Stimulated activated CD4-positive, alpha-beta T cell treated with anti-CD3 and anti-CD28 coated beads, Interleukin-1b, Interleukin-23, amount 100 ng/mL, for 4 hours (primary cell): ENCODE measurements around the gene B4GALT2.
A peak's percentile ranks its signal among the peaks of the same experiment; 100 is the strongest.

Experiments
- DNase-seq, 2 donors: peaks; one replicate each; pipeline ENCODE4 v3.0.0-alpha.2; 2020; ENCODE audit warnings: low read depth in 2 of 2

The B4GALT2 gene

DNA sequence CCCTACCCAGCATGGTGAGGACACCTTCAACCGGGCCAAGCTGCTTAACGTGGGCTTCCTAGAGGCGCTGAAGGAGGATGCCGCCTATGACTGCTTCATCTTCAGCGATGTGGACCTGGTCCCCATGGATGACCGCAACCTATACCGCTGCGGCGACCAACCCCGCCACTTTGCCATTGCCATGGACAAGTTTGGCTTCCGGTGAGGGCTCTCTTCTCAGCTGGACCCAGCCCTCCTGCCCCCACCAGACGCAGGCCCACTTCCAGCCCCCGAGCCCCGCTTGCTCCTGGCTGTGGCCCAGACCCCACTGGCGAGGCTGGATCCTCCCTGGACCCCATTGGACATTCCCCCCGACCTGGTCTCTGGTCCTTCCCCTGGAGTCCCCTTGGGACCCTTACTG, 5.8 kb downstream of the B4GALT2 start:
- DNase-seq, result no peak

DNA sequence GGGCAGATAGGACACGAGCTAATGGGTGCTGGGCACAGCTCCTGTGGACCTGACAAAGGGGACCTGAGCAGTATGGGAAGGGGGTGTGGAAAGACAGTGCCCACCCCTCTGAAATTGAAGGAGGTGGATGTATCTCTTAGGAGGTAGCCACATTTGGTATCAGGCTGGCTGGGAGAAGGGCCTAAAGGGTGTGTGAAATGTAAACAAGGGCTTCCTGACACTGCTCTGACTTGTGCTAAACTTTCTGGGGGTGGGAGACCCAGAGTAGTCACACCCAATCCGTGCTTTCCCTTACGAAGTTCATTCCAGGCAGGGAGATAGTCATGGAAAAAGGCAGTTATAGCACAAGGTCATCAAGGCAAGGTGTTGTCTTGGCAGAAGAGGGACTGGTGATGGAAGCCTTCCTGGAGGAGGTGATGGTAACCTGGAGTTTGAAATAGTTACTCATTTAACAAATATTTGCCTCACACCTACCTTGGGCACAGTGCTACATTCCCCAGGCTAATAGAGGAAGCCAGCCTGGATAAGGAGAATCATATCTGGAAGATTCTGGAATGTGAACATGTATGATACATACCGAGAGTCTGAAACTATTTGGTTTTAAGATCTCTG, 7.1 kb downstream of the B4GALT2 start:
- no peak for DNase-seq

GRCh38 chr1:43986712-43987111, 7.7 kb downstream of the B4GALT2 start:
- no peak for DNase-seq

DNA sequence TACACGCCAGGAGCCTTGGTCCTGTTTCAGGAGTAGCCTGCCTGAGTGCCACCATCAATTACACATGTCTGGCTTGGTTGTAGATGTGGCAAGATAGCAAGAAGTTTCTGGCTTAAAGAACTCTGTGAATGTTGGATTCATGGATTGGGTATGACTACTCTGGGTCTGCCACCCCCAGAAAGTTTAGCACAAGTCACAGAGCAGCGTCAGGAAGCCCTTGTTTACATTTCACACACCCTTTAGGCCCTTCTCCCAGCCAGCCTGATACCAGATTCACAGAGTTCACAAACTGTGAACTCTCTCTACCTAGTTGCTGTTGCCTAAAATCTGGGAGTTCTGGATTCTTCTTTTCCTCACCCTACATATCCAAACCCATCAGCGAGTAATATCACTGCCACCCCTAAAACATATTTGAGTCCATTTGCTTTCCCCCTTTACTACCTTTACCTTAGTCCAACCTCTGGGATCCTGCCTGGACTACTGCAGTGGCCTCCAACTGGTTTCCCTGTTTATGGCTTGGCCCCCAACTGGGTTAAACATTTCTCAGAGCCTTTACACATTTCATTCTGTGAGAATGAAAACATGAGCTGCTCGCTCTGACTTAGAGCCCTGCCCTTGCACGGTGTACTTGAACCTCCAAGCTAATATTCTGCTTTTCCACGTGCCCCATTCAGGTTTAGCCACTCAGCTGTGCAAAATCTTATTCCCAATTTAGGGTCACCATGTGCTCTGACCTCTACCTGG, 8.3 kb downstream of the B4GALT2 start:
- DNase-seq, result no peak

DNA sequence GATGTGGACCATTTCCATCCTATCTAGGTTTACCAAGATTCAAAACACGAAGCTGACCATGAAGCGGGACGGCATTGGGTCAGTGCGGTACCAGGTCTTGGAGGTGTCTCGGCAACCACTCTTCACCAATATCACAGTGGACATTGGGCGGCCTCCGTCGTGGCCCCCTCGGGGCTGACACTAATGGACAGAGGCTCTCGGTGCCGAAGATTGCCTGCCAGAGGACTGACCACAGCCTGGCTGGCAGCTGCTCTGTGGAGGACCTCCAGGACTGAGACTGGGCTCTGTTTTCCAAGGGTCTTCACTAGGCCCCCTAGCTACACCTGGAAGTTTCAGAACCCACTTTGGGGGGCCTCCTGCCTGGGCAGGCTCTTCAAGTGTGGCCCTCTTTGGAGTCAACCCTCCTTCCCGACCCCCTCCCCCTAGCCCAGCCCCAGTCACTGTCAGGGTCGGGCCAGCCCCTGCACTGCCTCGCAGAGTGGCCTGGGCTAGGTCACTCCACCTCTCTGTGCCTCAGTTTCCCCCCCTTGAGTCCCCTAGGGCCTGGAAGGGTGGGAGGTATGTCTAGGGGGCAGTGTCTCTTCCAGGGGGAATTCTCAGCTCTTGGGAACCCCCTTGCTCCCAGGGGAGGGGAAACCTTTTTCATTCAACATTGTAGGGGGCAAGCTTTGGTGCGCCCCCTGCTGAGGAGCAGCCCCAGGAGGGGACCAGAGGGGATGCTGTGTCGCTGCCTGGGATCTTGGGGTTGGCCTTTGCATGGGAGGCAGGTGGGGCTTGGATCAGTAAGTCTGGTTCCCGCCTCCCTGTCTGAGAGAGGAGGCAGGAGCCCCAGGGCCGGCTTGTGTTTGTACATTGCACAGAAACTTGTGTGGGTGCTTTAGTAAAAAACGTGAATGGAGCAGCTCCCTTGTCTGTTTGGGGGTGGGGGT, 11.5 kb downstream of the B4GALT2 start:
- no peak for DNase-seq

- DNase-seq, result no peak
These were observed 12.1 kb downstream of the B4GALT2 start for GRCh38 chr1:43991200-43991475.

DNA sequence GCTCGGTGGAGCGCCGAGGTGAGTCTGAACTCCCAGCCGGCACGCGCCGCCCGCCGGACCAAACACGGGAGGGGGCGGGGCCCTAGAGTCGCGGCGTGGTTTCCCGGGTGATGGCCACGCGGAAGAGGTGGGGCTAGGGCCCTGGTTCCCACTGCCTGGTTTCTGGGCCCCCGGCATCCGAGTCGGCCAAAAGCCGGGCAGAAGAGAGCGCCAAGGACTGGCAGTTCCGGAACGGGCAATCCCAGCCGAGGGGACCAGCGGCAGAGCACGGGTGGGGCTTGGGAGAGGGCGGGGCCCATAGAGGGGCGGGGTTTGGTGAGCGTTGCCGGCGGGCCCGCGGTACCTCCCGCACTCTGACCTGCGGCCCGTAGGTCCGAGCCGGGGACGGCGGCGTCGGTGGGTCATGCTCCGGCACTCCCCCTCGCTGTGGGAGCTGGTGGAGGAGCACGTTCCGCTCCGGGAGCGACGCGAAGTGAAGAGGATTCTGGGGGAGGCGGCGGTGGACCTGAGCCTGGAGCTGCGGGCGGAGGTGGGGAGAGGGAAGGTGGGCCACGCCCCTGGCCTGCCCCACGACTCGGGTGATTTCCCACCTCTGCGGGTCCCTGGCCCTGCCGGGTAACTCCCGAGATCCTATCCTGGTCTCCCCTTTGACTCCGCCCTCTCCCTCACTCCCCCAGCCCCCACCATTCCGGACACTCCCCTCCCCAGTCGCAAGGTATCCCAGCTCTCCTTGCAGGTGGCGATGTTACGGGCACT, 12.6 kb downstream of the B4GALT2 start, which contains the start of gene CCDC24:
Gene CCDC24, plus strand, starts transcription at position 124 of the 756 bp plus-strand sequence. Its CDS starts 280 bp downstream, at position 404.
- DNase-seq, result peak; percentile 57 to 74

DNA sequence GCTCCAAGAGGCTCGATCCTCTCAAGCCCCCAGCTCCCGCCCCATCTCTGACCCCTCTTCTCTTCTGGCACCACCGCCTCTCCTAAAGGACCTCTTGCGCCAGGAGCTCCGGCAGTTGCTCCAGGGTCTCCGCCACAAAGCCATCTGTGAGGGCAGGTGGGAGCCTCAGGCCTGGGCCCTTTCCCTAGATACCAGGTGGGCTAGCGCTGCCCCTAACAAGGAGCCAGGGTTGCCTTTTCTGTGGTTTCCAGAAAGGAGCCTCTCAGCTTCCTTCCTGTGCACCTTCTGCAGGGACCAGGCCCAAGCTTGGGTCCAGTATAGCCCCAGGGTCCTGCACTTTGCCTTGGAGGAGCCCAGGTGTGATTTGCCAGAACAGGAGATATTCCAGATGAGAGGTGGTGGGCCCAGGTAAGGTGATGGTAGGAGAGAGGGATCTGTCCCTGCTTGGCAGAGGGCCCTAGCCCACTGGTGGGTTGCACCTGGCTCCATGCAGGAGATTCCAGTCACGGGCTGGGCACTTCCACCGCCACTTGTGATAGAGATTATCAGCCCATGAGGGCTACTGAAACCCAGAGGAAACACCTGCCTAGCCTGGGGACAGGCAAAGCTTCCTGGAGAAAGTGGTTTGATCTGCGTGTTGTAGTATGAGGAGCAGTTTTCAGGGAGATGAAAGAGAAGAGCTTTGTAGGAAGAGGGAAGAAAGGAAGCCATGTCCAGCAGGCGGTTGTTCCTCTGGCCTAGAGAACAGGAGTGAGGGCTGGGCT, 13.4 kb downstream of the B4GALT2 start:
- DNase-seq, result no peak

GRCh38 chr1:43993206-43993914, 14.3 kb downstream of the B4GALT2 start:
- DNase-seq, result no peak

GRCh38 chr1:43994071-43994470, 15.1 kb downstream of the B4GALT2 start:
- no peak for DNase-seq

- DNase-seq, result no peak
These were observed 16.1 kb downstream of the B4GALT2 start for GRCh38 chr1:43994794-43995790.

DNA sequence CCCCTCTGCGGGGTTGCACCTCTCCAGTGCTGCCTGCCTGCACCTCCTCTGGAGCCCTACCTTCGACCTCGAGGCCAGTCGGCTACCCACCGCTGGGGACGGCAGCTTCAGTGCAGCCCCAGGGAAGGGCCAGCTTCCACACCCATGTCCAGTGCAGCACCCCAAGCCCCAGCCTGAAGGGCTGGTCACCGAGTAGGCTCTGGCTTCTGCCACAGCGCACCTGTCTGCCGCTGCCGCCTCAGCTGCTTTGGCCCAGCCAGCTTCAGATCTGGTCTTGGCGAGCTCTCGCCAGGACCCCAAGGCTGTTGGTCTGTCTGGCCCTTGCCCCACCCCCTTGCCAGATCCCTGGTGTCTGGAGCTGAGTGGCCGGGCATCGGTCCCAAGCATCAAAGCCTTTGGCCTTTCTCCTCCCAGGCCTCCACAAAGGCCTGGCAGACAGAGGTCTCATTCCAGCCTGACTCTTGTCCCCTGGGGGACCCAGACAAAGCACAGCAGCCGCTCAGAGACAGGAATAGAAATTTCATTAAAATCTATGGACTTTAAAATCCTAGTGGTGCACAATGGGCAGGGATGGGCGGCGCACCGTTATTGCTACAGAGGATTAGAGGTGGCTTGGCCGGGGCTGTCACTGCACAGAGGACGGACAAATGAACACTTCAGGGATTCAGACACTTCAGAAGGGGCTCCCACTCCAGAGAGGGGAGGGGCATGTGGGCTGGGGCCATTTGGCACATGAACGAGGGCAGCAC, 17.1 kb downstream of the B4GALT2 start:
- DNase-seq, result no peak

GRCh38 chr1:43996733-43997115, 17.7 kb downstream of the B4GALT2 start:
- no peak for DNase-seq

- DNase-seq, result no peak
These were observed 18.4 kb downstream of the B4GALT2 start for GRCh38 chr1:43997295-43997999.

- no peak for DNase-seq
These were observed 19.0 kb downstream of the B4GALT2 start for GRCh38 chr1:43998000-43998378.

DNA sequence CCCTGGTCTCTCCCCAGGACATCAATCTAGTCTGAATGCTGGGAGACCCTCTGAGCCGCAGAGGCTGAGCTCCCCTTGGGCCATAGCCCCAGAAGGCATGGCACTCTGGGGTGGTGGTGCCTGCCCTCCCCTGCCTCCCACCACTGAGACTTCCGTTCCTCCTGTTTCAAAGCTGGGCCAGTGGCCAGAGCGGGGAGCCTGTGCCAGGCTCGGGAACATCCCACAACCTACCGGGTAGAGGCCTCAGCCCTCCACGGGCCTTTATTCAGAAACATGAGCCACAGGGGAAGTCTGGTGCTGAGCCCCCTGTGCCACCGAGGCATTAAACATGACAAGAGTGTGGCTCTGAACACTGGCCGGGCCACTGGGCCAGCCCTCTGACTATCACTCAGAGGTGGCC, 20.4 kb downstream of the B4GALT2 start:
- no peak for DNase-seq

GRCh38 chr1:44000122-44000665, 21.2 kb downstream of the B4GALT2 start:
- no peak for DNase-seq

DNA sequence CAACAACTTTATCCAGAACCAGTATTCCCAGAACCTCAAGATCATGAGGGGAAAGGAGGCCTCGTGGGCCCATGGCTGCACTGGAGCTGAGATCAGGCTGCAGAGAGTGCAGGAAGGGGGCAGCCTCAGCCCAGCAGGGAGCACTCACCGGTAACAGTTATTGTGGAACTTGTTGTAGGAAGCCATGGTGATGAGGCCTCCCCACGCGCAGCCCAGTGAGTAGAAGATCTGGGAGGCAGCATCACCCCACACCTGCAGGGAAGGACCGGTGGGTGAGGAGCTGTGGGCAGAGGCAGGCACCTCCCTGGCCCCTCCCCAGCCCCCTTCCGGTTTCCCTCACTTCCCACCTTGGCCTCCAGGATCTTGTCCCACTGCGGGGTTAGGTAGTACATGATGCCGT, 23.2 kb downstream of the B4GALT2 start:
- DNase-seq, result no peak
